ENCODE measurements around the gene SASH3. TPM values are rescaled to one million over a fixed set of nuclear protein-coding genes. Genes with fewer than 3 reads are reported as not detected.

Gene SASH3
- total RNA-seq, 1 experiment from 2014 or later = not detected

DNA sequence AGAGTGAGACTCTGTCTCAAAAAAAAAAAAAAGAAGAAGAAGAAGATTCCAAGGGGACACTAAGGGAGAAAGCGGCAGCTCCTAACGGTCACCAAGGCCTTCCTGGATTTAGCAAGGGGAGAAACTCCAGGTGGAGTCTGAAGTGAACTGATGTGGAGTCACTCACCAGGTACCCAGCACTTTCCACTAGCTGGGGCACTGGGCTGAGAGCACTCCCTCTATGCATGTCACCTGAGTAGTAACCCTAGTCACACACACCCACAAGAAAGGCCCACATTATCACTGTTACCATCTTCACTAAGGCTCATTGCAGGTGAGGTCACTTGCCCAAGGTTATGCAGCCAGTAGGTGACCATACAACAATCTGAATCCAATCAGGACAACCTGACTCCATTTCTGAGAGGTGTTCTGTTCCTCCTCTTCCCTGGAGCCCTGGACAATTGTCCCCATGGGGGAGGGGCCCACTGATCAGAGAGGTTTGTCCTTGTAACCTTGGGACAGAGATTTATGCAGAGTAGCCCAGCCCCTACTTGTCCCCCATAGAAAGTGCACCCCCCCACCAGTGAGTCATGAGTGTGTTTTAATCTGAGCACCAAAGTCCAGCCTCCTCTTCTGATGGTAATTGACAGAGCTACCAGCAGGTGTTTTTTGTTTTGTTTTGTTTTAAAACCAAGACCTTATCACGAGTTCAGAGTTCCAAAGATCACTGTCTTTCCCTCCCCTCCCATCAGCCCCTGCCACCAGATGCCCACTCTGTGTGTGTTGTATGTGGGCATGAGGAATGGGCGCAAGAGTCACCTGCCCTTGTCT, 5.9 kb upstream of the SASH3 start:
- Histone ChIP-seq H3K36me3 (no peaks in the 10 kb centered on the region), H3K9me3 (no peaks in the 10 kb centered on the region), H3K4me3 (no peak overlapping the region), H3K27me3 (no peaks in the 10 kb centered on the region)
- no peak for DNase-seq

DNA sequence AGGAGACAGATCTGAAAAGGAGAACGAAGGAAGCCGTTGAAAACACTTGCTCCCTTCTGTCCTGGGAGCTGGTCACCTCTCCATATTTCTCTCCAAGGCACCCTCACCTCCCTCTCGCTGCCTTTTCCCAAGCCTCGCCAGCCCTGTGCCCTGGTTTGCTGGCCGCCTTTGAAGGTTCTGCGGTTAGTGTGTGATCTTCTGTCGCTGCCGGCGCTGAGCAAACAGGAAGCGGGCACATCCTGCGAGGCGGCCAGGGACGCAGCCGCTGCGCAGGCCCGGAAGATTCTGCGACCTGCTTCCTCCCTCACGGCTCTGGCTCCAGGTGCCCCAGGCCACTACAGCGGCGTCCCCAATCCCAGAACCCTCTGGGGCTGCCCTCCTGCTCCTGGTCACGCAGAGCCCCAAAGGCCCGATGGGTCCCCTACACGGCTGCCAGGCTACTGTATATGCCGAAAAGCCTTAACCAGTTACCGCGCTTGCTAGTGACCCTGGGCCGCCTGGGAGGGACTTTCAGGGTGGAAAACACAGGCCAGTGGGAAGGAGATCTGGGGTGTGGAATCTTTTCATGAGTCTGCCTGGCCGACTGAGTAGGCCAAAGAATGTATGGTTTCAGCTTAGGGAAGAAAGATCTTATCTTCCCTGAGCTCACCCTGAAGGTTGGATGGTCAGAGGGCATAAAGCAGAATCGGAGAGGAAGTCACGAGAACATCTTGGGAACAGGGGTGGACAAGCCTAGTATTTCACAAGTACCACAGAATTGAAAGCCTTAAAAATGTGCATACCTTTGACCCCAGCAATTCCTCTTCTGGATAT, 2.3 kb upstream of the SASH3 start:
- Histone ChIP-seq H3K36me3 (no peaks in the 10 kb centered on the region), H3K27me3 (no peaks in the 10 kb centered on the region), H3K4me3 (no peak overlapping the region), H3K9me3 (no peaks in the 10 kb centered on the region)
- no peak for DNase-seq

DNA sequence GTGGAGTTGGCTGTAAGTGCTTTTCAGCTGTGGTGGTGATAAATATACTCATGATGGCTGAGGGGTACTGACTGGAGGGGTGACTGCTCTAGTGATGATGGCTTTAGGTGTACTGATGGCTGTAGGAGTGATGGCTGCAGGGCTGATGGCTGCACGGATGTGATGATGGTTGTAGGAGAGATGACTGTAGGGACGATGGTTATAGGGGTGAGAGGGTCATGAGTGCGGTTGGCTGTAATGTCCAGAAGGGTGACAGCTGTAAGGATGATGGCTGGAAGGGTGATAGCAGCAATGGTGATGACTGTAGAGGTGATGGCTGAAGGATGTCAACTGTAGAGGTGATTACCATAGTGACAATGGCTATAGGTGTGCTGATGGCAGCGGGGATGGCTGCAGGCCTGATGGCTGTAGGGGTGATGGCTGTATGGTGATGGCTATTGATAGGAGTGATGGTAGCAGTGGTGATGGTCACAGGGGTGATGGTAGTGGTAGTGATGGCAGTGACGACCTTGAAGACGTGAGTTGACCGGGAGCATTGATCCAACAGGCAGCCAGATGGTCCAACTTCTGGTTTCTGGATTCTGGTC, 570 bp upstream of the SASH3 start:
- H3K27me3 ChIP-seq = no peaks in the 10 kb centered on the region
- H3K4me3 ChIP-seq = no peak overlapping the region
- H3K36me3 ChIP-seq = no peaks in the 10 kb centered on the region
- no peaks in the 10 kb centered on the region for H3K9me3 ChIP-seq
- DNase-seq = no peak

DNA sequence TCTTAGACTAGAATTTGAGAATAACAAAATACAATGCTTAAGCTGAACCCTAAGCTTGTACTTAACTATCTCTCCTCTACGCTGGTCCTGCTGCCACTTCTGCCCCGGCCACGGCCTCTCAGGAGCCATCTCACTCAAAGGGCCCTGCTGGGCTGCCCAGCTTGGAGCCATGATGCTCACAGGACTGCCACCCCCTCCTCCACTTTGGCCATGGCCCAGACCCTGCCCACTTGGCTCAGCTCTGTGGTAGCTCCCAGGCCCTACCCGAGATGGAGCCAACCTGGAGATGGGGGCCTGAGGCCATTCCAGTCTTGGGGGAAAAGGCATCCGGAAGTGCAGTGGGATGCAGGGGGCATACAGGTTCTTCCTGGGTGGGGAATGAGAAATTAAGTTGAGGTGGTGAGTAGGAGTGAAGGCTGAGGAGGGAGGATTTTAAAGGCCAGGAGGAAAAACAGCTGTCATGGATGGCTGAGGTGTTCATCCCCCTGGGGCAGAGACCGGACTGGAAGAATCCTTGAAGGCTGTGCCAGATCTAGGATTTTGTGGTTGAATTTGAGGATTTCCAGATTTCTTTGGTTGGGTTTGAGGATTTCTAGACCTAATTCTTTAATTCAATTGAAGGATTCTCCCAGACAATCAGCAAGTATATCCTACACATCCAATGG, 824 bp downstream of the SASH3 start:
- Histone ChIP-seq H3K4me3 (no peak overlapping the region), H3K9me3 (no peaks in the 10 kb centered on the region), H3K27me3 (no peaks in the 10 kb centered on the region), H3K36me3 (no peaks in the 10 kb centered on the region)
- no peak for DNase-seq

GRCh38 chrX:129781134-129781672, 1.5 kb downstream of the SASH3 start:
- Histone ChIP-seq H3K27me3 (no peaks in the 10 kb centered on the region), H3K9me3 (no peaks in the 10 kb centered on the region), H3K36me3 (no peaks in the 10 kb centered on the region), H3K4me3 (no peak overlapping the region)
- DNase-seq = no peak

DNA sequence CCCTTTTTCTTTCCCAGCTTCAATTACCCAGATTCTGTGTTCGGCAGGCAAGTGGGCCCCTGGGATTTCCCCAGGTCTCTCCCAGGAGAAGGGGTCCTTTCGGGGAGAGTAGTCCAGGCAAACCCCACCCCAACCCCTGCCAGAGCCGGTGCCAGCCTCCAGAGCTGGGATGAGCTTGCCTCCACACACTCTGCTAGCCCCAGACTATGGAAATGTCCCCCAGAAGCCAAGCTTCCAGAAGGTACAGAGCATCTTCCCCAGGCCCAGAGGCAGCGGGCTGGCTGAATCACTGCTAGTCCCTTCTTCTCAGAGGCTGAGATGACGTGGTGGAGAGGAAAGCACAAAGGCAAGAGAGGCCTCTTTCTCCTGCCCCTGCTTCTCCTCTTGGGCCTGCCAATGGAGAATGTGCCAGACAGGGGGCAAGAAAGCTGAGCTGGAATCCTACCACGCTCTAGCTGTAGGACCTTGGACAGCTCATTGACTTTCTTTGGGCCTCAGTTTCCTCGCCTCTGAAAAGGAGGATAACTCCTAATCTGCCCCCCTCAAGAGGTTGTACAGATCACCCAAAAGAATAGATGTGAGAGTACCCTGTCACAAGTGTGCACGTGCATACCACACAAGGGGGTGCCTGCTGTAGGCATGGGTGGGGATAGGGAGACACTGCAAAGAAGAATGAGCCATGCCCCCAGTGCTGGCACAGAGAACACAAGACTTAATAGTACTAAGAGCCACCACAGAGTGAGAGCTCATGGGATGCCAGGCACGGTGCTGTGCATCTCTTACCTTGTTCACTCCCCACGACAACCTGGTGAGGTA, 2.1 kb downstream of the SASH3 start:
- H3K36me3 ChIP-seq = no peaks in the 10 kb centered on the region
- H3K9me3 ChIP-seq = no peaks in the 10 kb centered on the region
- no peak for DNase-seq
- H3K27me3 ChIP-seq = no peaks in the 10 kb centered on the region
- no peak overlapping the region for H3K4me3 ChIP-seq

DNA sequence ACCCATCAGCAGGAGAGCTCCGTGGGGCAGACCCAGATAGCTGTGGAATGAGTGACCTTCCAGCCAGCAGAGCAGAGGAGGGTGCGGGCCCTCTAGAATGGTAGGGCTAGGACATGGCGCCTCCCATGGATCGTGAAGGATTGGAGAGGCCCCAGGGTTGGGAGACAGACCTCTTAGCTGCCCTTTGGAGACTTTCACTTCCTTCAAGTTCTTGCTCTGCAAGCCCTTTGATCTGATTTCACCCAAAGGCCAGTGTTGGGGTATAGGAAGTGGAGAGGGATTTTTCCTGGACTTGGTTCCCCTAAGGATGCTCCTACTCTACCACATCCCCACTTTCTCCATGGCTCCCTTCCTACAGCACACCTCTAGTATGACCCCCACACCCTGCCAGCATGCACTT, 3.0 kb downstream of the SASH3 start:
- no peaks in the 10 kb centered on the region for H3K9me3 ChIP-seq
- no peak for DNase-seq

DNA sequence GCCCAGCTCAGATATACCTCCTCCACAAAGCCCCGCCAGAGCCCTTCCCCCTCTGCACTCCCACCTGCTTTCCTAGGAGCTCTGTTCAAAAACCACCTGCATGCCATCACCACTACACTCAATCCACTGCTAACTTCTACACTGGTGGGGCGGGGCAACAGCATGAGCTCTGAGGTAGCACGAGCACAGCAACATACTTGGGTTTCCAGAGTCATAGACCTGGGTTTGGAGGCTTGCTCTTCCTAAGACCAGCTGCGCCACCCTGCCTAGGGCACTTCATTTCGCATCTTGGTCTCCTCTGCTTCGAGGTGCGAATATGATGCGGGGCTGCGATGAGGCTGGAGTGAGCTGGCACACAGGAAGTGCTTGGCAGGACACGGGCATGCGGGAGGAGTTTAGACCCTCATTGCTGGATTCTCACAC, 3.6 kb downstream of the SASH3 start:
- H3K9me3 ChIP-seq = no peaks in the 10 kb centered on the region
- no peaks in the 10 kb centered on the region for H3K36me3 ChIP-seq
- DNase-seq = no peak
- no peak overlapping the region for H3K4me3 ChIP-seq
- no peaks in the 10 kb centered on the region for H3K27me3 ChIP-seq

More for the DNA sequence above, 3.0 kb downstream of the SASH3 start:
- Histone ChIP-seq H3K36me3 (no peaks in the 10 kb centered on the region), H3K27me3 (no peaks in the 10 kb centered on the region), H3K4me3 (no peak overlapping the region)

DNA sequence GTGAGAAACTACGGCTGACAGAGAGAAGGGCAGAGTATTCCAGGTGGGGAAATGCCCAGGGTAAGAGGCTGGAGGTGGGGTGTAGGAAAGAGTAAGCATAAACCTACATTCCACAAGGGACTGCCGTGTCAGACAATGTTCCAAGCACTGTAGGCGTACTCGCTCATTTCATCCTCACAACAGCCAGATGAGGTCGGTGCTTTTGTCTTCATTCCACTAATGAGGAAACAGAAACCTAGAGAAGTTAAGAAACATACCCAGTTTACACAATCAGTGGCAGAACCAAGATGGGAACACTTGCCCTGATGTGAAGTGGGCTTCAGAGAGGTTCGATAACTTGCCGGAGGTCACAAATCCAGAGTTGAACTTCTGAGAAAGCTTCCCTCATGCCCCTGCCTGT, 4.6 kb downstream of the SASH3 start:
- DNase-seq = no peak
- no peaks in the 10 kb centered on the region for H3K9me3 ChIP-seq
- H3K36me3 ChIP-seq = no peaks in the 10 kb centered on the region
- H3K27me3 ChIP-seq = no peaks in the 10 kb centered on the region
- H3K4me3 ChIP-seq = no peak overlapping the region

DNA sequence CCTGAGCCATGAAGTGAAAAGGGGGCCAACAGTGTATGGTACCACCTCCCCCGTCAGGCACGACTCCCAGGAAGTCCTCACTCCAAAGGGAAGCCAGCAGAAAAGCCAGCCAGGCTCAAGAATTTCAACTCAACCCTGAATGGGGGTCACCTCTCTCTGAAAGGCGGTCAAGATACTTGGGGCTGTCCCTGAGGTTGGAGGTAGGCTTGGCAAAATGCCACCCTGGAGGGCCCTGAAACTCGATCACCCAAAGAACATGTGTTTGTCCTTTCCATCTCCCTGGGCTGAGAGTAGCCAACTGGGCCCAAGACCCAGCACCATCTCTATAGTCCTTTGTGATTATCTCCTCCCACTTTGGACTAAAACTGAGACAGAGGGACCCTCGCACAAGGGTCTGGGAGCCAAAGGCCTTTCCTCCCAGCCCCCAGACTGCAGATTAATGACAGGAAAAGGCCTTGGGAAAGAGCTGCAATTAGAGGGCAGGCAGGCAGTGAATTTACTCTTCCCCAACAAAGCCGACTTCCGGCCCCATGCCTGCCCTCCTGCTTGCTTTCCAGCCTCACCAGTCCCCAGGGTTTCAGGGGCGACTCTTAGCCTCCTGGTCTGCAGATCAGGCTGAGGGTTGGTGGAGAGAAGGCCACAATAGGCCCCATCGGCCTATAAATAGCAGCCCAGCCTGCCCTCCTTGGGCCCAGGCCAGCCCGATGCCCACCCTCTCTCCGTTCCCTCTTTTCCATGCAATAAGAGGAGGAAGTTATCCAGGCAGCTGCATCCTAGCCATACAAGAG, 5.6 kb downstream of the SASH3 start:
- Histone ChIP-seq H3K4me3 (no peak overlapping the region), H3K9me3 (no peaks in the 10 kb centered on the region), H3K36me3 (no peaks in the 10 kb centered on the region), H3K27me3 (no peaks in the 10 kb centered on the region)
- DNase-seq = no peak

- Histone ChIP-seq H3K27me3 (no peaks in the 10 kb centered on the region), H3K9me3 (no peaks in the 10 kb centered on the region), H3K4me3 (no peak overlapping the region), H3K36me3 (no peaks in the 10 kb centered on the region)
- no peak for DNase-seq
These were observed 6.5 kb downstream of the SASH3 start for GRCh38 chrX:129786210-129786651.

GRCh38 chrX:129787336-129788055, 7.7 kb downstream of the SASH3 start:
- no peaks in the 10 kb centered on the region for H3K27me3 ChIP-seq
- H3K36me3 ChIP-seq = no peaks in the 10 kb centered on the region
- no peak overlapping the region for H3K4me3 ChIP-seq
- DNase-seq = no peak
- H3K9me3 ChIP-seq = no peaks in the 10 kb centered on the region

DNA sequence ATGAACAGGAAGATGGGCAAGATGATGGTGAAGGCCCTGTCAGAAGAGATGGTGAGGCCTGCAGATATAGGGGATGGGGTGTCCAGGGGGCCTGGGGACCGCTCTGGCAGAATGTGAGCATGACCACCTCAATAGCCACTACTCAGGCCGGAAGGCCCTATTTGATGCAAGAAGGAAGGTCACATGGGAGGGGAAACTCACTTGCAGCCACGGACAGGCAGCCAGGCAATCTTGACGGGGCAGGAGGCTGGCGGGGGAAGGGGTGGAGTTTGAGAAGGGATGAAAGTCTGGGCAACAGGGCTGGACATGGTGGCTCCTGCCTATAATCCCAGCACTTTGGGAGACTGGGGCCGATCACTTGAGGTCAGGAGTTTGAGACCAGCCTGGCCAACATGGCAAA, 8.8 kb downstream of the SASH3 start:
- Histone ChIP-seq H3K27me3 (no peaks in the 10 kb centered on the region), H3K4me3 (no peak overlapping the region)
- DNase-seq = no peak

GRCh38 chrX:129790146-129790545, 10.4 kb downstream of the SASH3 start:
- no peaks in the 10 kb centered on the region for H3K27me3 ChIP-seq
- H3K4me3 ChIP-seq = no peak overlapping the region
- no peaks in the 10 kb centered on the region for H3K9me3 ChIP-seq
- H3K36me3 ChIP-seq = no peaks in the 10 kb centered on the region
- DNase-seq = no peak

More for the DNA sequence above, 8.8 kb downstream of the SASH3 start:
- Histone ChIP-seq H3K9me3 (no peaks in the 10 kb centered on the region), H3K36me3 (no peaks in the 10 kb centered on the region)

GRCh38 chrX:129790808-129791207, 11.1 kb downstream of the SASH3 start:
- no peaks in the 10 kb centered on the region for H3K36me3 ChIP-seq
- H3K9me3 ChIP-seq = no peaks in the 10 kb centered on the region
- H3K27me3 ChIP-seq = no peaks in the 10 kb centered on the region
- no peak for DNase-seq
- no peak overlapping the region for H3K4me3 ChIP-seq
